ENCODE measurements around the gene DUSP18.

The DUSP18 gene

GRCh38 chr22:30649430-30650007 is 18.2 kb downstream of the DUSP18 start:
- no peaks in the 10 kb centered on the region for H3K36me3 Mint-ChIP-seq (ENCODE audit: low read depth)
- no peak overlapping the region for H3K27ac Mint-ChIP-seq
- H3K4me1 Mint-ChIP-seq, result peaks cover 5% of the 10 kb centered on the region
- DNase-seq, result no peak
- H3K9me3 Mint-ChIP-seq, result peaks cover 3% of the 10 kb centered on the region
- TF ChIP-seq CTCF (IDR thresholded peaks at IDR 0.05), result no peak
- no peaks in the 10 kb centered on the region for H3K27me3 Mint-ChIP-seq (ENCODE audit: low read depth, poor library complexity)
- H3K4me3 Mint-ChIP-seq, result no peak overlapping the region

- H3K4me1 Mint-ChIP-seq, result peaks cover 5% of the 10 kb centered on the region
- no peak overlapping the region for H3K27ac Mint-ChIP-seq
- no peak overlapping the region for H3K4me3 Mint-ChIP-seq
- H3K36me3 Mint-ChIP-seq (ENCODE audit: low read depth), result no peaks in the 10 kb centered on the region
- no peak for TF ChIP-seq CTCF (IDR thresholded peaks at IDR 0.05)
- H3K27me3 Mint-ChIP-seq (ENCODE audit: low read depth, poor library complexity), result no peaks in the 10 kb centered on the region
- no peak for DNase-seq
- H3K9me3 Mint-ChIP-seq, result no peaks in the 10 kb centered on the region
These were observed 18.9 kb downstream of the DUSP18 start for GRCh38 chr22:30648825-30649224.

GRCh38 chr22:30647536-30647935 is 20.1 kb downstream of the DUSP18 start:
- no peak for TF ChIP-seq CTCF (IDR thresholded peaks at IDR 0.05)
- no peaks in the 10 kb centered on the region for H3K27me3 Mint-ChIP-seq (ENCODE audit: low read depth, poor library complexity)
- H3K36me3 Mint-ChIP-seq (ENCODE audit: low read depth), result no peaks in the 10 kb centered on the region
- peaks cover 10% of the 10 kb centered on the region for H3K4me1 Mint-ChIP-seq
- no peak for DNase-seq
- no peaks in the 10 kb centered on the region for H3K9me3 Mint-ChIP-seq
- no peak overlapping the region for H3K27ac Mint-ChIP-seq
- H3K4me3 Mint-ChIP-seq, result no peak overlapping the region

GRCh38 chr22:30646518-30647160 is 21.0 kb downstream of the DUSP18 start:
- Mint-ChIP-seq H3K4me1 (peaks cover 7% of the 10 kb centered on the region), H3K9me3 (no peaks in the 10 kb centered on the region), H3K27me3 (ENCODE audit: low read depth, poor library complexity) (no peaks in the 10 kb centered on the region), H3K4me3 (no peak overlapping the region), H3K36me3 (ENCODE audit: low read depth) (no peaks in the 10 kb centered on the region), H3K27ac (peak overlapping the region; percentile 61)
- TF ChIP-seq CTCF (IDR thresholded peaks at IDR 0.05), result no peak
- DNase-seq, result no peak

- no peak for DNase-seq
- no peak for TF ChIP-seq CTCF (IDR thresholded peaks at IDR 0.05)
- peaks cover 5% of the 10 kb centered on the region for H3K4me1 Mint-ChIP-seq
- no peaks in the 10 kb centered on the region for H3K27me3 Mint-ChIP-seq (ENCODE audit: low read depth, poor library complexity)
- peaks cover 4% of the 10 kb centered on the region for H3K9me3 Mint-ChIP-seq
- peak overlapping the region; percentile 43 for H3K27ac Mint-ChIP-seq
- H3K36me3 Mint-ChIP-seq (ENCODE audit: low read depth), result no peaks in the 10 kb centered on the region
- H3K4me3 Mint-ChIP-seq, result no peak overlapping the region
These were observed 24.4 kb downstream of the DUSP18 start for GRCh38 chr22:30643055-30643875.

Data from nephron progenitor cell (in vitro differentiated cells).